SK-N-SH (cell line): ENCODE data around the gene UNC13B. TPM values are rescaled to one million over a fixed set of nuclear protein-coding genes. Genes with fewer than 3 reads are reported as not detected.
"Not testable (repeated sequence)": the region's sequence is repeated elsewhere in the genome, so short reads cannot be mapped to it uniquely, and the experiment has no call there.

Experiments
- CTCF ChIA-PET: fragments of 300-600, 350-600 bp; formaldehyde crosslinking; extraction: SDS; loops from one replicate; lab custom pipeline; 2021; lab: Yijun Ruan, JAX
- POLR2A ChIA-PET: fragments of 350-600 bp; sonication (Branson Sonifier 250); formaldehyde crosslinking; extraction: SDS; loops from one replicate; lab custom pipeline; 2020; ENCODE audit warnings: antibody characterized with exemption, inconsistent platforms; lab: Yijun Ruan, JAX
- DNase-seq: peaks from one replicate; pipeline ENCODE4 v3.0.0; 2012
- H2AFZ ChIP-seq: fragments of 200-600 bp; sonication (generic); 2 replicates; pipeline ENCODE4 v1.8.1; 2016; ENCODE audit warnings: antibody characterized with exemption, mild to moderate bottlenecking, low read depth
- H3F3A ChIP-seq: fragments of 200-600 bp; sonication (generic); replicated peaks from 2 replicates; pipeline ENCODE3; 2016; ENCODE audit warnings: antibody characterized with exemption, mild to moderate bottlenecking; ENCODE audit not compliant: insufficient read depth
- H3K27ac ChIP-seq, 2 experiments: fragments of 200-500 bp in 1 of 2; fragments of 200-600 bp in 1 of 2; sonication (Bioruptor generic) in 1 of 2; sonication (generic), shearing (Covaris generic) in 1 of 2; 2 replicates each; pipeline versions ENCODE4 v1.5.1 to v1.6.1; 2014 to 2016; ENCODE audit warnings: low read depth in 2 of 2, inconsistent platforms in 1 of 2, low read length in 1 of 2, mild to moderate bottlenecking in 1 of 2, mixed read lengths in 1 of 2
- H3K27me3 ChIP-seq: fragments of 200-600 bp; sonication (generic), shearing (Covaris generic); 2 replicates; pipeline ENCODE4 v1.6.1; 2016; ENCODE audit warnings: mixed run types; ENCODE audit not compliant: insufficient read depth
- H3K36me3 ChIP-seq, 2 experiments: fragments of 200-500 bp in 1 of 2; fragments of 200-600 bp in 1 of 2; sonication (Bioruptor generic) in 1 of 2; sonication (generic) in 1 of 2; replicated peaks in 1 of 2; 2 replicates each; pipeline versions ENCODE3 to v1.5.1; 2014 to 2016; ENCODE audit warnings: low read length in 1 of 2, mild to moderate bottlenecking in 1 of 2; ENCODE audit not compliant: insufficient read depth in 2 of 2, control insufficient read depth in 1 of 2
- H3K4me1 ChIP-seq, 2 experiments: fragments of 200-500 bp in 1 of 2; fragments of 200-600 bp in 1 of 2; sonication (Bioruptor generic) in 1 of 2; sonication (generic), shearing (Covaris generic) in 1 of 2; 2 replicates each; pipeline versions ENCODE4 v1.5.1 to v1.6.1; 2014 to 2016; ENCODE audit warnings: low read depth in 1 of 2, low read length in 1 of 2, mixed run types in 1 of 2; ENCODE audit not compliant: insufficient read depth in 2 of 2, control insufficient read depth in 1 of 2
- H3K4me2 ChIP-seq: fragments of 200-600 bp; sonication (generic), shearing (Covaris generic); 2 replicates; pipeline ENCODE4 v1.6.1; 2017; ENCODE audit warnings: mixed run types
- H3K4me3 ChIP-seq, 2 experiments: fragments of 200-500 bp in 1 of 2; fragments of 200-600 bp in 1 of 2; sonication (Bioruptor generic) in 1 of 2; sonication (generic), shearing (Covaris generic) in 1 of 2; 2 replicates each; pipeline versions ENCODE4 v1.5.1 to v1.8.1; 2014 to 2016; ENCODE audit warnings: low read depth in 2 of 2, inconsistent platforms in 1 of 2, low read length in 1 of 2, mild to moderate bottlenecking in 1 of 2, mixed read lengths in 1 of 2, moderate library complexity in 1 of 2
- H3K79me2 ChIP-seq: fragments of 200-600 bp; sonication (generic); 2 replicates; pipeline ENCODE4 v1.8.1; 2017; ENCODE audit warnings: mild to moderate bottlenecking; ENCODE audit not compliant: insufficient read depth
- H3K9ac ChIP-seq: fragments of 200-600 bp; sonication (generic); 2 replicates; pipeline ENCODE4 v1.6.1; 2017; ENCODE audit warnings: mixed run types
- H3K9me2 ChIP-seq: fragments of 200-600 bp; sonication (generic); 2 replicates; pipeline ENCODE4 v1.6.1; 2017; ENCODE audit warnings: mixed run types
- H3K9me3 ChIP-seq: fragments of 200-600 bp; sonication (generic); 2 replicates; pipeline ENCODE4 v1.6.1; 2017; ENCODE audit warnings: mixed run types, mild to moderate bottlenecking, moderate library complexity
- H4K20me1 ChIP-seq: fragments of 200-600 bp; sonication (generic); 2 replicates; pipeline ENCODE4 v1.6.1; 2017; ENCODE audit warnings: mild to moderate bottlenecking, mixed run types; ENCODE audit not compliant: insufficient read depth
- CHD2 ChIP-seq: fragments of 150-350 bp; IDR thresholded peaks from 2 replicates; pipeline ENCODE4 v1.6.1; 2018; ENCODE audit warnings: low read length; ENCODE audit not compliant: partially characterized antibody
- EP300 ChIP-seq, 2 experiments: IDR thresholded peaks; 2 replicates each; pipeline versions ENCODE4 v1.4.0 to v1.6.1; 2012; ENCODE audit warnings: borderline replicate concordance in 1 of 2, low read depth in 1 of 2, low read length in 1 of 2
- FOSL2 ChIP-seq: IDR thresholded peaks from 2 replicates; pipeline ENCODE4 v1.4.0; 2012; ENCODE audit warnings: low read depth, mild to moderate bottlenecking, moderate library complexity, borderline replicate concordance
- FOXJ3 ChIP-seq: sonication (generic); formaldehyde crosslinking; IDR thresholded peaks from 2 replicates; pipeline ENCODE4 v1.5.1; 2020; ENCODE audit warnings: mild to moderate bottlenecking, missing genetic modification reagents
- FOXM1 ChIP-seq: IDR thresholded peaks from 2 replicates; pipeline ENCODE4 v1.4.0; 2012; ENCODE audit warnings: low read depth, mild to moderate bottlenecking
- GABPA ChIP-seq: IDR thresholded peaks from 2 replicates; pipeline ENCODE4 v1.4.0; 2012; ENCODE audit warnings: low read depth, mild to moderate bottlenecking
- MXI1 ChIP-seq: IDR thresholded peaks from 2 replicates; pipeline ENCODE4 v1.6.1; 2012; ENCODE audit warnings: mild to moderate bottlenecking, low read depth, low read length, improper control_type of control experiment
- POLR2AphosphoS5 ChIP-seq: IDR thresholded peaks from 2 replicates; pipeline ENCODE4 v1.6.1; 2012; ENCODE audit warnings: low read depth, low read length
- RAD21 ChIP-seq: IDR thresholded peaks from 2 replicates; pipeline ENCODE4 v1.6.1; 2012; ENCODE audit warnings: mild to moderate bottlenecking, low read length
- RXRA ChIP-seq: IDR thresholded peaks from 2 replicates; pipeline ENCODE4 v1.4.0; 2012; ENCODE audit warnings: low read depth, mild to moderate bottlenecking, borderline replicate concordance
- SIN3A ChIP-seq: IDR thresholded peaks from 2 replicates; pipeline ENCODE4 v1.6.1; 2012; ENCODE audit warnings: low read depth, mild to moderate bottlenecking, low read length, moderate library complexity, borderline replicate concordance
- SMC3 ChIP-seq: IDR thresholded peaks from 2 replicates; pipeline ENCODE4 v1.6.1; 2012; ENCODE audit warnings: low read depth, low read length, improper control_type of control experiment
- TAF1 ChIP-seq: IDR thresholded peaks from 2 replicates; pipeline ENCODE4 v1.6.1; 2012; ENCODE audit warnings: low read depth, mild to moderate bottlenecking, low read length, moderate library complexity, borderline replicate concordance
- WGBS: methylation state at CpG from one replicate; pipeline ENCODE4 v1.1.6; 2017; ENCODE audit warnings: low lambda C conversion rate; 5-methylcytosine and 5-hydroxymethylcytosine counted together
- polyA plus RNA-seq, 3 experiments: library from polyadenylated mRNA; depleted of rRNA; stranded (reverse); fragments of >200 nt; gene quantifications; 2 replicates each; pipeline ENCODE4 v1.2.3, GENCODE V29; 2012
- TF ChIP-seq, protein P1 (sequence below): IDR thresholded peaks from 2 replicates; pipeline ENCODE4 v1.4.0; 2012; ENCODE audit warnings: low read depth
- TF ChIP-seq, protein P2 (sequence below): fragments of 150-350 bp; IDR thresholded peaks from 2 replicates; pipeline ENCODE4 v1.6.1; 2016; ENCODE audit warnings: mild to moderate bottlenecking, low read depth, low read length
- TF ChIP-seq, protein P3 (sequence below): IDR thresholded peaks from 2 replicates; pipeline ENCODE4 v1.4.0; 2012; ENCODE audit warnings: low read depth, borderline replicate concordance

The UNC13B gene
- polyA plus RNA-seq, 1 of the 3 experiments (the other 2 are of a cell fraction) = 8.1 TPM

DNA sequence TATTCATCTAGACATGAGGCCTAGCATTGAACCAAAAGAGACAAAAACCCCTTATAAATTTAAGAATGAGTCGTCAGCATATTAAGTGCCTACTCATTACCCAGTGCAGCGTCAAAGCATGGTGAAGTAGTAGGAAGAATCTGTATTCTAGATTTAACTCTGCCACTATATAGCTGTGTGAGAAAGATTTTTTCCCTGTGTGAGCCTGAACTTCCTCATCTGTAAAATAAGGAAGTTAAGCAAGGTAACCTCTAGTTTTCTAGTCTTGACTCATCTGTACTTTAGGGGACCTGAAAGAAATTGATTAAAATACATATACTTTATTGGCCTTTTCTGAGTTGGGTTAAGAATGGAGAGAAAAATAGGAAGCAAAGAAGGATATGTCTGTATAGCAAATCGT lies 246.0 kb downstream of the UNC13B start:
- Histone ChIP-seq H3K4me3 (no peak overlapping the region), H3K4me1 (no peaks in the 10 kb centered on the region), H3K27ac (no peak overlapping the region), H3K9me3 (0 out of 2 replicates have a peak, but pooled peaks cover 4% of the 10 kb centered on the region), H3K9ac (no peak overlapping the region), H3K9me2 (no peaks in the 10 kb centered on the region), H3K36me3 (no peaks in the 10 kb centered on the region), H2AFZ (no peak overlapping the region), H3K79me2 (no peaks in the 10 kb centered on the region), H4K20me1 (no peaks in the 10 kb centered on the region), H3K27me3 (no peaks in the 10 kb centered on the region), H3F3A (no peaks in the 10 kb centered on the region), H3K4me2 (no peak overlapping the region)
- TF ChIP-seq, protein P1, sequence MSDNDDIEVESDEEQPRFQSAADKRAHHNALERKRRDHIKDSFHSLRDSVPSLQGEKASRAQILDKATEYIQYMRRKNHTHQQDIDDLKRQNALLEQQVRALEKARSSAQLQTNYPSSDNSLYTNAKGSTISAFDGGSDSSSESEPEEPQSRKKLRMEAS = no peak
- TF ChIP-seq GABPA (no peak), SMC3 (no peak), TAF1 (no peak), EP300 (IDR thresholded peaks at IDR 0.05; ENCODE audit: borderline replicate concordance in 1 of 2, low read depth in 1 of 2, low read length in 1 of 2) (no peak), RAD21 (no peak), FOXM1 (no peak), CHD2 (no peak), MXI1 (no peak), POLR2AphosphoS5 (no peak), FOSL2 (no peak), RXRA (no peak), FOXJ3 (CRISPR knock-in tag) (no peak), SIN3A (no peak)
- TF ChIP-seq, protein P2, sequence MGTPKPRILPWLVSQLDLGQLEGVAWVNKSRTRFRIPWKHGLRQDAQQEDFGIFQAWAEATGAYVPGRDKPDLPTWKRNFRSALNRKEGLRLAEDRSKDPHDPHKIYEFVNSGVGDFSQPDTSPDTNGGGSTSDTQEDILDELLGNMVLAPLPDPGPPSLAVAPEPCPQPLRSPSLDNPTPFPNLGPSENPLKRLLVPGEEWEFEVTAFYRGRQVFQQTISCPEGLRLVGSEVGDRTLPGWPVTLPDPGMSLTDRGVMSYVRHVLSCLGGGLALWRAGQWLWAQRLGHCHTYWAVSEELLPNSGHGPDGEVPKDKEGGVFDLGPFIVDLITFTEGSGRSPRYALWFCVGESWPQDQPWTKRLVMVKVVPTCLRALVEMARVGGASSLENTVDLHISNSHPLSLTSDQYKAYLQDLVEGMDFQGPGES = no peak
- TF ChIP-seq, protein P3, sequence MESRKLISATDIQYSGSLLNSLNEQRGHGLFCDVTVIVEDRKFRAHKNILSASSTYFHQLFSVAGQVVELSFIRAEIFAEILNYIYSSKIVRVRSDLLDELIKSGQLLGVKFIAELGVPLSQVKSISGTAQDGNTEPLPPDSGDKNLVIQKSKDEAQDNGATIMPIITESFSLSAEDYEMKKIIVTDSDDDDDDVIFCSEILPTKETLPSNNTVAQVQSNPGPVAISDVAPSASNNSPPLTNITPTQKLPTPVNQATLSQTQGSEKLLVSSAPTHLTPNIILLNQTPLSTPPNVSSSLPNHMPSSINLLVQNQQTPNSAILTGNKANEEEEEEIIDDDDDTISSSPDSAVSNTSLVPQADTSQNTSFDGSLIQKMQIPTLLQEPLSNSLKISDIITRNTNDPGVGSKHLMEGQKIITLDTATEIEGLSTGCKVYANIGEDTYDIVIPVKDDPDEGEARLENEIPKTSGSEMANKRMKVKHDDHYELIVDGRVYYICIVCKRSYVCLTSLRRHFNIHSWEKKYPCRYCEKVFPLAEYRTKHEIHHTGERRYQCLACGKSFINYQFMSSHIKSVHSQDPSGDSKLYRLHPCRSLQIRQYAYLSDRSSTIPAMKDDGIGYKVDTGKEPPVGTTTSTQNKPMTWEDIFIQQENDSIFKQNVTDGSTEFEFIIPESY = no peak
- DNase-seq = no peak
- ChIA-PET POLR2A (no interaction called here), CTCF (interaction anchor here (1.0 kb wide), 1 partner anchor 29 kb away, joined by 3 read pairs; no protein-coding TSS in a partner anchor)
- WGBS = 68% methylated on average over 3 of the region's 3 CpGs

DNA sequence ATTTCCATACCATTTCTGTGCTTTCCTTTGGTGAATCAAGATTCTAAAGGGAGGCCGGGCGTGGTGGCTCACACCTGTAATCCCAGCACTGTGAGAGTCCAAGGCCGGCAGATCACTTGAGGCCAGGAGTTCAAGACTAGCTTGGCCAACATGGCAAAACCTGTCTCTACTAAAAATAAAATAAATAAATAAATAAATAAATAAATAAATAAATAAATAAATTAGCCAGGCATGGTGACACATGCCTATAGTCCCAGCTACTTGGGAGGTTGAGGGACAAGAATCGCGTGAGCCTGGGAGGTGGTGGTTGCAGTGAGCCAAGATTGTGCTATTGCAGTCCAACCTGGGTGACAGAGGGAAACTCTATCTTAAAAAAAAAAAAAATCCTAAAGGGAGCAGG lies 247.6 kb downstream of the UNC13B start:
- WGBS = 97% methylated on average over 5 of the region's 5 CpGs
- H3K27me3 ChIP-seq, H3F3A ChIP-seq, H3K4me3 ChIP-seq, H3K9ac ChIP-seq, H3K9me2 ChIP-seq, H3K79me2 ChIP-seq, POLR2A ChIA-PET, H2AFZ ChIP-seq, H3K9me3 ChIP-seq, H3K36me3 ChIP-seq, DNase-seq, H3K4me2 ChIP-seq, H3K27ac ChIP-seq, H3K4me1 ChIP-seq, H4K20me1 ChIP-seq, CTCF ChIA-PET: not testable (repeated sequence)
